NCI-H2107 (cell line): ENCODE measurements around the gene DNASE1.

ENCODE experiments used
- DNase-seq: peaks from one replicate; lab custom pipeline; 2025; lab: John Stamatoyannopoulos, UW

DNASE1 gene

DNA sequence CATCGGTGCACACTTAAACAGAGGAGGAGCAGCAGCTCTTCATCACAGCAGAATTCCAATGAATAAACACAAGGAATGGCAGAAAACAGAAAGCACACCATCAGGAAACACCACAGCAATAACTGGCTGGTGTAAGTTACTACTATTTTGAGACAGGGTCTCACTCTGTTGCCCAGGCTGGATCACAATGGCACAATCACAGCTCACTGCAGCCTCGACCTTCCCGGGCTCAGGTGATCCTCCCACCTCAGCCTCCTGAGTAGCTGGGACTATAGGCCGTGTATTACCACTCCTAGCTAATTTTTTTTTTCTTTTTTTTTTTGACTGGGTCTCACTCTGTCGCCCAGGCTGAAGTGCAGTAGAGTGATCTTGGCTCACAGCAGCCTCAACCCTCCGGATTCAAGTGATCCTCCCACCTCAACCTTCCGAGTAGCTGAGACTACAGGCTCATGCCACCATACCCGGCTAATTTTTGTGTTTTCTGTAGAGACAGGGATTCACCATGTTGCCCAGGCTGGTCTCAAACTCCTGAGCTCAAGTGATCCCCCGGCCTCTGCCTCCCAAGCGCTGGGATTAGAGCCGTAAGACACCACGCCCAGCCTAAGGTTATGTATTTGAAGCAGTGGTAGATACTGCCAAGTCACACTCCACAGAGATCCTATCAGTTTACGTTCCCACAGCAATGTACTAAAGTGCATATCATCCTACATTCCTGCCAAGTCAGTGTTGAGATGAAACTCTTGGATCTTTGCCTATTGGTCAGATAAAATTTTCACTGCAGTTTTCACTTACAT, 42.1 kb downstream of the DNASE1 start:
- DNase-seq = no peak

DNA sequence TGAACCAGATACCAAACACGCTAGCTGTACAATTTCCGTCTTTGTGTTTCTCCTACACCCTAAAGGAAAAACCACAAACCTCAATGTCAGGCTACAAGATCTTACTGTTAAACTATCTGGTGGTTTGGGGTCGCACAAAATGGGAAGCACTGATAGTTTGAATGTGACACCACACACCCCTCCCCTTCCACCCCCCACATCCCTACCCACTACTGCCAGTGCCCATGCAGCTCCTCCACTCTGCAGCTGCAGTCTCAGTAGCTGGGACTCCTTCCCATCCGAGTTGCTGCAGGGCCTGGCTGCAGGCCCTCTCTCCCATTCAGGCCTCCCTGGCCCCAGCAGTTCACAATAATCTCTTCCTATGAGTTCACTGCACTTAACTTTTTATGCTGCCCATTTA, 44.5 kb downstream of the DNASE1 start:
- no peak for DNase-seq

DNA sequence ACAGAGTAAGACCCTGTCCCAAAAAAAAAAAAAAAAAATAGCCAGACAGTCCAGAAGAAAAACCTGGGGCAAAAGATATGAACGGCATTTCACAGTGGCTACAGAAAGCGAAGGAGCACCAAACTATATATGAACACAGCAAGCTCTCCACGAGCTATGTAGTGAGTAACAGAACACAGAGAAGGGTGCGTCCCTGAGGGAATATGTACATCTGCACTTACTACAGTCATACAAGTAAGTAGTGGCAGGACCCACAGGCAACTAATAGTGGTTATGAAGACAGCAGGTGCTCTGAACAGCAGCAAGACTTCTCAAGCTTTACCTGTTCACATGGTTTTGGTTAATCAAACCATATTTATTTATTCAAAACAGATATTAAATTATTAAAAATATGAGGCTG, 47.0 kb downstream of the DNASE1 start:
- DNase-seq = no peak

DNA sequence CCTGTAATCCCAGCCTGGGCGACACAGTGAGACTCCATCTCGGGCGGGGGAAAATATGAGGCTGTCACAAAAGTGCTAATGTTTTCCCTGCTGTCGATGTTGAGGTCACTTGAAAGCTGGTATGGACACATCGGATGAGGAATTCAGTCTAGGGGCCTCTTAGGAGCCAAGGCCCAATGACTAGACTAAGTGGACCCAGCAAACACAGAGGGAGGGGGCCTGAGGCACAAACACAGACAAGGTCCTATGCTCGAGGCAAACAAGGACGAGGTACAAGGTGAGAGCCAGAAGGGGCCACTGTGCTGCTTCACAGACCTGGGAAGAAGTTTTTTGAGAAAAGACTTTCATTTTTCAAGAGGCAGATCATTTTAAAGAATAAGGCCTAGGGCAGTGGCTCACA, 47.6 kb downstream of the DNASE1 start:
- DNase-seq = no peak

DNA sequence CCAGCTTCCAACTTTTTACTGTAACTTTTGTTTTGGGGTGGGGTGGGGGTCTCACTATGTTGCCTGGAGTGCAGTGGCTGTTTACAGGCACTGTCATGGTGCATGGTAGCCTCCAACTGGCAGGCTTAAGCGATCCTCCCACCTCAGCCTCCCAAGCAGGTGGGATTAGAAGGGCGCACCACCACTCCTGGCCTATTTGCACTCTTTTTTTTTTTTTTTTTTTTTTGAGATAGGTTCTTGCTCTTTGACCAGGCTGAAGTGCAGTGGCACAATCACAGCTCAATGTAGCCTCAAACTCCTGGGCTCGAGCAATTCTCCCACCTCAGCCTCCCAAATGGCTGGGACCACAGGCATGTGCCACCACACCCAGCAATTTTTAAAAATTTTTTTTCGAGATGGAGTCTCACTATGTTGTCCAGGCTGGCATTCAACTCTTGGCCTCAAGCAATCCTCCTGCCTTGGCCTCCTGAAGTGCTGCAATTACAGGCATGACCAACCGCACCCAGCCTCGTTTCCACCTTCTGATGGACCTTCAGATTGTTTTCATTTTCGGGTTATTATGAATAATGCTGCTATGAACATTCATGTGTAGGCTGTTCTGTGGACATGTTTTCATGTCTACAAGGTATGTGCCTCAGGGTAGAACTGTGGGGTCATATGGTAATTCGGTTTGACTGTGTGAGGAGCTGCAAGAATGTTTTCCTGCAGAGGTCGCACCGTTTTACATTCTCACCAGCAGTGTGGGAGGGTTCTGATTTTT, 51.9 kb downstream of the DNASE1 start:
- no peak for DNase-seq
